Testis (tissue), 2 donors: ENCODE data around the gene KCNQ1.

Source experiments
- POLR2A ChIP-seq: fragments of 450-650 bp; IDR thresholded peaks from one replicate; pipeline ENCODE4 v1.6.1; 2017; ENCODE audit warnings: antibody characterized with exemption, mild to moderate bottlenecking, moderate library complexity
- TF ChIP-seq, protein P1 (sequence below), 3 experiments: fragments of 450-650 bp in 2 of 3; fragments of 200-600 bp in 1 of 3; sonication (generic) in 1 of 3; IDR thresholded peaks; one replicate each; pipeline ENCODE4 v1.5.1; 2016 to 2019; ENCODE audit warnings: antibody characterized with exemption in 3 of 3, mild to moderate bottlenecking in 2 of 3, moderate library complexity in 1 of 3

DNA sequence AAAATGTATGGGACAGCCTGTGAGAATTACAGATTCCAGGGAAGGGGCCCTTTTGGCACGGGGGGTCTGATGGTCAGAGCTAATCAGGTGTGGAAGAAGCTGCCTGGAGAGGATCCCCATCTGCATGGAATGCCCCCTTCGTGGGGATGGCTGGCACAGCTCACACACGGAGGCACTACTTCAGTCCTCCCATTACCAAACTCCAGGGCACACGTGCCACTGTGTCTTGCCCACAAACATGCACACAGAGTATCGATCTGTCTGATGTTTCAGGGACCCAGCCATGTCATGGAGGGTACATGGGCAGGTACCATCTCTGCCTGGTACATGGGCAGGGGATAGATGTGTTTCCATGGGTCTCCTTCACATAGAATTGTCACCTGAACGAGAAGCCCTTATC, 240.2 kb downstream of the KCNQ1 start:
- TF ChIP-seq, protein P1, sequence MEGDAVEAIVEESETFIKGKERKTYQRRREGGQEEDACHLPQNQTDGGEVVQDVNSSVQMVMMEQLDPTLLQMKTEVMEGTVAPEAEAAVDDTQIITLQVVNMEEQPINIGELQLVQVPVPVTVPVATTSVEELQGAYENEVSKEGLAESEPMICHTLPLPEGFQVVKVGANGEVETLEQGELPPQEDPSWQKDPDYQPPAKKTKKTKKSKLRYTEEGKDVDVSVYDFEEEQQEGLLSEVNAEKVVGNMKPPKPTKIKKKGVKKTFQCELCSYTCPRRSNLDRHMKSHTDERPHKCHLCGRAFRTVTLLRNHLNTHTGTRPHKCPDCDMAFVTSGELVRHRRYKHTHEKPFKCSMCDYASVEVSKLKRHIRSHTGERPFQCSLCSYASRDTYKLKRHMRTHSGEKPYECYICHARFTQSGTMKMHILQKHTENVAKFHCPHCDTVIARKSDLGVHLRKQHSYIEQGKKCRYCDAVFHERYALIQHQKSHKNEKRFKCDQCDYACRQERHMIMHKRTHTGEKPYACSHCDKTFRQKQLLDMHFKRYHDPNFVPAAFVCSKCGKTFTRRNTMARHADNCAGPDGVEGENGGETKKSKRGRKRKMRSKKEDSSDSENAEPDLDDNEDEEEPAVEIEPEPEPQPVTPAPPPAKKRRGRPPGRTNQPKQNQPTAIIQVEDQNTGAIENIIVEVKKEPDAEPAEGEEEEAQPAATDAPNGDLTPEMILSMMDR (IDR thresholded peaks at IDR 0.05) = no peak
- no peak for TF ChIP-seq POLR2A
